WERI-Rb-1 (cell line): Measurements from ENCODE around the gene PITHD1.
"Not testable (repeated sequence)": the region's sequence is repeated elsewhere in the genome, so short reads cannot be mapped to it uniquely, and the experiment has no call there.

ENCODE experiments used
- DNase-seq: peaks from one replicate; pipeline ENCODE4 v3.0.0-alpha.2; 2020
- H3K27ac ChIP-seq: fragments of 250-450 bp; sonication (Bioruptor Pico); 2 replicates; pipeline ENCODE4 v1.5.1; 2020; ENCODE audit warnings: mild to moderate bottlenecking, moderate library complexity
- H3K27me3 ChIP-seq: fragments of 250-450 bp; sonication (Bioruptor Pico); 2 replicates; pipeline ENCODE4 v1.5.1; 2021; ENCODE audit warnings: mild to moderate bottlenecking, low read depth, moderate library complexity; ENCODE audit not compliant: insufficient read depth, severe bottlenecking
- H3K36me3 ChIP-seq: fragments of 250-450 bp; sonication (Bioruptor Pico); 2 replicates; pipeline ENCODE4 v1.5.1; 2020; ENCODE audit warnings: mild to moderate bottlenecking, moderate library complexity
- H3K4me3 ChIP-seq: 2 replicates; pipeline ENCODE4 v1.5.1; 2011; ENCODE audit warnings: low read depth, mild to moderate bottlenecking, control low read depth, low read length
- H3K9me3 ChIP-seq: fragments of 250-450 bp; sonication (Bioruptor Pico); 2 replicates; pipeline ENCODE4 v1.5.1; 2021; ENCODE audit warnings: mild to moderate bottlenecking, moderate library complexity; ENCODE audit not compliant: severe bottlenecking
- TF ChIP-seq, protein P1 (sequence below): IDR thresholded peaks from 2 replicates; pipeline ENCODE4 v1.5.1; 2011; ENCODE audit warnings: low read depth, mild to moderate bottlenecking, control low read depth, inconsistent platforms, low read length

The PITHD1 gene

DNA sequence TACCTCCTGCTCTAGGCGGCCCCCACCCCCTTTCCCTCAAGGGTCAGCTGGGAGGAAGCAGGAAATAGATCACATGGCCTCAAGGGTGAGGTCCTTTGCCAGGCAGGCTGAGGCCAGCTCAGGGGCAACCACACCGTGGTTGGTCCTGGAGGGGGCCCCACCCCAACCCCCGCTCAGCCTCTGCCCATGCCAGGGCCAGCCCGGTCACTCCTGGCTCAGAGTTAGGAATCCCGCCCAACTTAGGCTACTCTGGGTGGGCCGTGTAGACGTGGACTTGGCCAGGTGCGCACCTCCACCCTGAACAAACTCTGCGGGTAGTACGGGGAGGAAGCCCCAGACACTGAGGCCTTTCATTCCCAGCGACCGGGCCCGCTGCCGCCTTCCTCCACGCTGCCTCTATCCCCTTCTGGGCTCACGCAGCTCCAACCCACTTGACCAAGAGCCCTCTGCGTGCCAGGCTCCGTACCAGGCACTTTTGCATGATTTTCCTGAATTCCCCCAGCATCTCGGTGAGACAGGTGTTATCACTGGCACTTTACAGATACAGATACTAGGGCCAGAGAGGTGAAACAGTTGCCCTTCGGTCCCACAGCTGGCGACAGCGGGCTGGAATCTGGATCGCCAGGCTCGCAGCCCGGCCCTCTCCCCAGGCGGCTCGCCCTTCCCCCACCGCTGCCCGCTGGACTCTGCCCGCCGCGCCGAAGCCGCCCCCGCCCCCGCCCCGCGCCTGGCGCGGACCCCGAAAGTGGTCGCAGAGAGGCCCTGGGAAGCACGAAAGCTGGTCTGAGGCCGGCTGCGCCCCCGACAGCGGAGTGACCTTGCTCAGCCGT, 21.6 kb downstream of the PITHD1 start:
- H3K27ac ChIP-seq: peak overlapping the region; percentile 75
- peak overlapping the region; percentile 87 for H3K4me3 ChIP-seq
- H3K27me3 ChIP-seq: no peaks in the 10 kb centered on the region
- no peak for DNase-seq
- TF ChIP-seq, protein P1, sequence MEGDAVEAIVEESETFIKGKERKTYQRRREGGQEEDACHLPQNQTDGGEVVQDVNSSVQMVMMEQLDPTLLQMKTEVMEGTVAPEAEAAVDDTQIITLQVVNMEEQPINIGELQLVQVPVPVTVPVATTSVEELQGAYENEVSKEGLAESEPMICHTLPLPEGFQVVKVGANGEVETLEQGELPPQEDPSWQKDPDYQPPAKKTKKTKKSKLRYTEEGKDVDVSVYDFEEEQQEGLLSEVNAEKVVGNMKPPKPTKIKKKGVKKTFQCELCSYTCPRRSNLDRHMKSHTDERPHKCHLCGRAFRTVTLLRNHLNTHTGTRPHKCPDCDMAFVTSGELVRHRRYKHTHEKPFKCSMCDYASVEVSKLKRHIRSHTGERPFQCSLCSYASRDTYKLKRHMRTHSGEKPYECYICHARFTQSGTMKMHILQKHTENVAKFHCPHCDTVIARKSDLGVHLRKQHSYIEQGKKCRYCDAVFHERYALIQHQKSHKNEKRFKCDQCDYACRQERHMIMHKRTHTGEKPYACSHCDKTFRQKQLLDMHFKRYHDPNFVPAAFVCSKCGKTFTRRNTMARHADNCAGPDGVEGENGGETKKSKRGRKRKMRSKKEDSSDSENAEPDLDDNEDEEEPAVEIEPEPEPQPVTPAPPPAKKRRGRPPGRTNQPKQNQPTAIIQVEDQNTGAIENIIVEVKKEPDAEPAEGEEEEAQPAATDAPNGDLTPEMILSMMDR: no peak
- H3K36me3 ChIP-seq: peaks cover 28% of the 10 kb centered on the region
- no peaks in the 10 kb centered on the region for H3K9me3 ChIP-seq

DNA sequence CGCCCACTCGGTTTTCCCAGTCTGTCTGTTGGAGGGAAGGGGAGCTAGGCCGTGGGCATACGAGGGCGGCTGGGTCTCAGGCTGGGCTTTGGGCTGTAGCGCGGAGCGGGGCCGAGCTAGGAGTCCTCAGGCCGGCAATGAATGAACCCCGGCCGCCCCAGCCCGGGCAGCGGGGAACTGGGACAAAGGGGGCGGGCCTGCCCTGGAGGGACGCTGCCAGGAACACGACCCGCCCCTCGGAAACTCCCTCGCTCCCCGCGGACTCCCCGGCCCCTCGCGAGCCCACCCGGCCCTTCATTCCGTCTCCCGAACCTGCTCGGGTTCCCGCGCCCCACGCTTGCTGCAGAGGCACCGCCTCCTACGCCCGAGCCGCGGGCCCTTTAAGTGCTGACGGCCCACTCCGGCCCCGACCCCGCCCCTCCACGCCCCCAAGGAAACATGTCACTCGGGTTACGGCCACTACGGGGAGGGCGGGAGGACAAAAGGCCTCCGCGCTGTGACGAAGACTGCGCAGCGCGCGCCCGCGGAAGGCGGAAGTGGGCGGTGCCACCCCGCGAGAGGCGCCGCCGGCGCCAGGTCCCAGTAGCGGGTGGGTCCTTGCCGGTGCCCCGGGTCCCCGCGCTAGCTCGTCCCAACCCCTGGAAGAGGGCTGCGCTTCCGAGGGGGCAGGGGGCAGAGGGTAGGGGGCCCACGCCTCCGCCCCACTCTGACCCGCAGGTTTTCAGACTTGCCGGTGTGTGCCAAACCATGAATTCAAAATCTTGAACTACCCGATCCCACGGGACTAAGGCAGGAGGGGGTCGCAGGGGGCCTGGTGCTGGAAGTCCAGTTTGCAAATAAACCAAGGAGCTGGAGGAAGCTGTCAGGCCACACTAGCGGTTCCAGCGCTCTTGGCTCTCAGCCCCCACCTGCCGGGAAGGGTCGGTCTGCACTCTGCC, 22.5 kb downstream of the PITHD1 start, which contains the start of gene GALE:
Gene GALE, minus strand, starts transcription at position 355 of the 938 bp plus-strand sequence. CDS start 1,747 bp downstream, outside the sequence.
- DNase-seq: peak; percentile 97
- H3K9me3 ChIP-seq: no peaks in the 10 kb centered on the region
- H3K27ac ChIP-seq: peak within 1 kb of the TSS; percentile 75
- peak within 1 kb of the TSS; percentile 87 for H3K4me3 ChIP-seq
- TF ChIP-seq, protein P1: no peak
- no peaks in the 10 kb centered on the region for H3K27me3 ChIP-seq
- H3K36me3 ChIP-seq: peaks cover 24% of the 10 kb centered on the region

DNA sequence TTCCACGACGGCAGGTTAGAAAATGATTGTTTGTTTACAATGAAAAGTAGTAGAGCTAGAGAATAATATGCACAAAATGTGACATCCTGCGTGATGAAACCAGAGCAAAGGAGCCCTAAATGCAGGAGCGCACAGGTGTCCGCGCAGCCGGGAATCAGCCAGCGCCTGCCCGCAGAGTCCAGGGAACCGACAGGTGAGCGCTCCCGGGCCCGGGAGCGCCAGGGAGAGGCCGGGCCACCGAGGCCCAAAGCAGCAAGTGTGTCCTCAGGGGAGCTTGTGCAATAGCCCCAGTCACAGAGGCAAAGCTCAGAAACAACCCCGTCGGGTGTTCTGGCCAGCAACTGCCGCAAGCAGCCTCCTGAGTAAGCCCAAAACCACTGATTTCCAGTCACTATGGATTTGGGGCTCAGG, 23.1 kb downstream of the PITHD1 start:
- TF ChIP-seq, protein P1: no peak
- H3K27ac ChIP-seq: peak overlapping the region; percentile 58

DNA sequence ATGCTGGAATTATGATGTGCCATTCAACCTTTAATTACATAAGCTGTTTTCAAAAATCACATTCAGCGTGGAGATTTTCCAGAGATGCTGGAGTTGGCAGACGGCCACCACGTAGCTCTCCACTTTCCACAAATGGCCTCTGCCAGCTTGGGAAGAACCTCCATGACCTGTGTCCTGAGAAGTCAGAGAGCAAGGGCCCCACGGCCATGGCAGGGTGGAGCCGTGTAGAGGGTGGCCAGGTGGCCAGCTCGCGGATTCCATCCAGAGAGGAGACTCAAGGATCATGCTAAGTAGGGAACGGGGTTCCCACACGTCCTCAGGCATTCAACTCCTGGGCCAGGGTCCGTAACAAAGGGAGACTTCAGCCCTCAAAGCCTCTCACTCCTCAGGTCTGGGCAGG, 23.7 kb downstream of the PITHD1 start:
- TF ChIP-seq, protein P1: no peak
- Histone ChIP-seq H3K4me3 (peak overlapping the region; percentile 87), H3K27ac (peak overlapping the region; percentile 36), H3K36me3 (peaks cover 15% of the 10 kb centered on the region), H3K27me3 (no peaks in the 10 kb centered on the region), H3K9me3 (no peaks in the 10 kb centered on the region)
- DNase-seq: peak; percentile 40

More for the DNA sequence above, 23.1 kb downstream of the PITHD1 start:
- peak overlapping the region; percentile 87 for H3K4me3 ChIP-seq
- peaks cover 20% of the 10 kb centered on the region for H3K36me3 ChIP-seq
- no peaks in the 10 kb centered on the region for H3K27me3 ChIP-seq
- no peak for DNase-seq
- H3K9me3 ChIP-seq: no peaks in the 10 kb centered on the region

DNA sequence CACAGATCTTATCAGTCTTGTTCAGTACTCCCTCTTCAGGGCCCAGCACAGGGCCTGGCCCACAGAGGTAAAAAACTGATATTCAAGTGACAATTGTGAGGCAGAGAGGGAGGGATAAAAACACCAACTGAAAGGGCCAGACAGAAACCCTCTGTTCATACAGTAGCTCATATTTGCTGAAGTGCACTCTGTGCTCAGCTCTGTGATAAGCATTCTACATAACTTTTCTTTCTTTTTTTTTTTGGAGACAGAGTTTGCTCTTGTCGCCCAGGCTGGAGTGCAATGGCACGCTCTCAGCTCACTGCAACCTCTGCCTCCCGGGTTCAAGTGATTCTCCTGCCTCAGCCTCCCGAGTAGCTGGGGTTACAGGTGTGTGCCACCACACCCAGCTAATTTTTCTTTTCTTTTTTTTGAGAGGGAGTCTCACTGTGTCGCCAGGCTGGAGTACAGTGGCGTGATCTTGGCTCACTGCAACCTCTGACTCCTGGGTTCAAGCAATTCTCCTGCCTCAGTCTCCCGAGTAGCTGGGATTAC, 24.7 kb downstream of the PITHD1 start:
- DNase-seq, H3K27ac ChIP-seq, H3K27me3 ChIP-seq, H3K9me3 ChIP-seq, H3K4me3 ChIP-seq, H3K36me3 ChIP-seq: not testable (repeated sequence)
